Cerebellar nuclear complex (tissue), 1 donor: ENCODE measurements around the gene DLX5.

Source experiments
- DNase-seq, 2 experiments: peaks; one replicate each; lab custom pipeline; 2025; lab: John Stamatoyannopoulos, UW

DLX5 gene

DNA sequence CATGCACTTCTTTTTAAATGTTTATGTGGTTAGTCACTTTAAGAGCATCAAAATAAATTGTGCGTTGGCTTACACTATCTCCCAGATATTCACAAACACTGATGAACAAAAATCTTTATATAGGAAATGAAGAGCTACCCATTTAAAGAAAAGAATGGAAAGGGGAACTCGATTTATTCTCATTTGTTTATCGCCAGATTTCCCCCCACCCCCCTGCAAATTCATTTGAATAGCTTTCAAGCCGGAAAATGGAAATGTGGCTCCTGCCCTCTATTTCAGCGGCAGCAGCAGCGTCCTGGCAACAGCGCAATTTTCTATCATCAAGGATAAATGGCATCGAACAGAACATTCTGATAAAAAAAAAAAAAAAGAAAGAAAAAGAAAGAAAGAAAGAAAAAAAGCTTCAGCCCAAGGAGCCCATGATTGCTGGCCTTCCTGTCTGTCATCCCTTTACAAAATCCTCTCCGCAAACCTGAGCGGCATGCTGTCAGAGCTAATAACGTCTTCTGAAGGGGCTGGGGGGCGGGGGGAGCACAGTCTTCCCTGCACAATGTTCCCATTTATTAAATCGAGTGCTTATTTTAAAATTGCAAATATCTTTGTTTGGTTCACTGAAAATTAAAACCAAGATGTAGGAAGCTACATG, 33.0 kb downstream of the DLX5 start:
- DNase-seq, result no peak

DNA sequence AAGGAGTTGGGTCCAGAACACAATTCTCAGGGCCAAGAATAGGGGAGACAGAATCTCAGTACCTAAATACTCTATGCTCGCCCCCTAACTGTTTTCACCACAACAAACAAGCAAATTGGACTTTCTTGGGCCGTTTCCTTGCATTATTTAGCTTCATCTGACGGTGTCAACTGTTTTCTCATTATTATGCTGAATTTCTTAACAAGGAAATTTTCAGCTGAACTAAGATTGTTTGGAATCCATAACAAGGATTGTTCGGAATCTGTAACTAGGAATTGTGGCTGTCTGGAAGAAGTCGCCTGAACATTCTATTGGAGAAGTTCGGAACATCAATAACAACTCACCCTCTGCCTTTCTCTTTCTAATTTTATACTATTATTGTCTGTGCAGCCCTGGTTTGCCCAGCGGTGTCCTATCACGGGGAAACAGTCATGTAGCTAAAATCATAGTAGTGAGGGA, 34.7 kb downstream of the DLX5 start:
- no peak for DNase-seq

DNA sequence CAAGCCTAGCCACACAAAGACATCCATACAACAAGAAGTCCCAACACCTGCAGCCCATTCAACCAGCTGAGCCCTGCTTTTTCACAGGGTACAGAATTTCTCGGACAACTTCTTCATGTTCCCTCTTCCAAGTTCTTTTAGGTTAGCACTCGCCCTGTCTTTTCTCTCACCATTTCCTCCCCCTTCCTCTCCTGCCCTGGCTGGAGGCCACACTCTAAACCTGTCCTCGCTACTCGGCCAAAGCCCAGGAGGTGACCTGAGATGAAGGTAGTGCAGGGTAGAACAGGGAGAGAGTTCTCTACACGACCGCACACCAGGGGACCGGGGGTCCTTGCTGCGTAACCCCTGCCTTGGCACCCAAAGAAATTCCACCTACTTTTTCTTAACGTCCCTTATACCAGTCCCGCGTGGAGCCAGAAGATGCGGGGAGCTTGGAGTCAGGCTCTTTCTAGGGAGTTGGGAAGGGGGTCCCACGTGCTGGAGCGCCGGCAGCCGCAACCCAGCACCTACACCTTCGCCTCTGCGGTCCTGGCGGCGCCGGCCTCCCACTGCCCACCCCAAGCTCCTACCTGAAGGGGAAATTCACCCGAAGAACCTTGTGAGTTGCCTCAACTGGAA, 35.3 kb downstream of the DLX5 start:
- no peak for DNase-seq

DNA sequence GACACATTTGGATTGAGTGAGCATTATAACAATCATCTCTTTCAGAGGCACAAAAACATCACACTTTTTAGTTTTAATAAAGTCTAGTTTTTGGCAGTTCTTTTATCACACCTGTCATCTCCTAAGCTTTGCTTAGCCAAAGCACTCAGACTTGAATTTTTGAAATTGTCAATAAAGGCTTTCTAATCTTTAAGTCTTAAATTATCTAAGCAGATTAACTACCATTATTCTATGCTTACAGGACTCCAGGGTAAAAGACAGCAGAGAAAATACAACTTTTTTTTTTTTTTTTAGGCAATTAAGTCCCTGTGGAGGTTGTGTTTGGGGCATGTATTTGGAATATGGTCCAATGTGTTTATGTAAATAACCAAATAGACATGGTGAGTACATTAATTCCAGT, 36.9 kb downstream of the DLX5 start:
- DNase-seq, result no peak

DNA sequence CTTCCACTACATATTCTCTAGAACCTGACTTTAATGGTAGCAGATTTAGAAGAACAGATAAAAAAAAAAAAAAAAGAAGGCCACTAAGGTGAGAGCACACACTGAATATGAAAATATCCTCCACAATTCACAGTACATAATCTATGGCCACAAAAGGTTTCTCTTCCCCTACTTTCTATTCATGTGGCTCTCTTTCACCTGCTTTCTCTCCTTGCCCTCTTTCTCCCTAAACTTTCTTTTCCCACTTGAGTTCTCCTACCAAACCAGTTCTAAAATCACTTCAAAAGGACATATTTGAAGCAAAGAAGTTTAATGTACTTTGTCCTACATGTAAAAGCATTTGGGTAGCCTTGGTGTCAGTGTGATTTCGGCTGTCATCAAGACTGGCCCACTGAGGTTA, 37.7 kb downstream of the DLX5 start:
- no peak for DNase-seq

DNA sequence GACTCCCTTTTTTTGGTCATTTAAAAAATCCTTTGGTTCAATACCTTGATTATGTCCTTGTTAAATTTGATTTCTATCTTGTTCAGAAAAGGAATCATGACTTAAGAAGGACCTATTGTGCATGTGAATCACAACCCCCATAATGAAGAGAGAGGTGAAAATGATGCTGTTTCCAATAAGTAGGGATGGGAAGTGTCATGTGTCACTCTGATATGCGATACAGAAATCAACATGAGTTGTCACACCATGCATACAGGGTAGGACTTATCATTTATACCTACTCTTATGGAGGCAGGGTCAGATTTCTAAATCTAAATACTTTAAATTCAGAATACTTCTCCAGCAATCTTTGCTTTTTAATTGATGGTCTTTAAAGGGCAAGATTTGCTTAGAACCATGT, 38.6 kb downstream of the DLX5 start:
- no peak for DNase-seq

DNA sequence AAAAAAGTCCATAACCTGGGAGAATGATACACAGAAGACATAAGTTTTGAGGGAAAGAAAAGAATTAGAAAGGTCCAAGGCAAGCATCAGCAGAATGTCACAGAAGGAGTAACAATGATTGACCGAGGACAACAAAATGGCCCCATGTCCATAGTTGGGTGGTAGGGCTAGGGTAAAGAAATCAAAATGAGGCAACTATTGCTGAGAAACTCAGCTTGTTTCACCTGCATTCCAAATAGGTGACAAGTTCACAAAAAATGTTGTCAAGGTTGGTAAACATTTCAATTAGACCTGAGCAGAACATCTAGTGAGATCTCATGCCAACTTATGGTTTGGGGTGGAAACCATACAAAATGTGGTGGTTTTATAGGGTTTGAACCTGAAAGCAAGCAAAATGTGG, 42.0 kb downstream of the DLX5 start:
- no peak for DNase-seq

DNA sequence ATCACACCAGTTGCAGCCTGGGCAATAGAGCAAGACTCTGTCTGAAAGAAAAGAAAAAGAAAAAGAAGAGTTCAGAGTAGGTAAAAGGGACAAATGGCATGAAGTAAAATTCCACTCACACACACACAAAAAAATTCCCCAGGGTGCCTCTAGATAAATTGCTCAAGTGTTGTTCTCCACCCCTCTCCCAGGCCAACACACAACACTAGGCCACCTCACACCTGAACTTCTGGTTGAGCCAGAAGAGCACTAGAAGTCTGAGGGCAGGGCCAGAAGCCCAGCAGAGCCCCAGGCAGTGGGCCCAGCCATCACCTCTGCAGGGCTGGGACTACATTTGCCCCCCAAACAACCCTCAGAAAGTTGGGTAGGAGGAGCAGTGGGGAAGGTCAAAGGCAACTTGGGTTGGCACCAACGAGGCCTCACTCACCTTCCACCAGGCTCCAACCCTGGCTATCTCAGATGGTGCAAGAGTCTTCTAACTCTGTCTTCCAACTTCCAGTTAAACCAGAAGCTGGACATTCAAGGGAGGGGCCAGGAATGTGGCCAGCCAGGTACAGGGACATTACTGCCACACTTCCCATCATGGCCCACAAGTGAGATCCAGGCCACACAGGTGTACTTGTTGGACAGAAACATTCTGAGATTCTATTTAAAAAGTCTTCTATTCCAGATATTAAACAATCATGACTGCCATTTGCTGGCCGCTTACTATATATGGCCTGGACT, 44.9 kb downstream of the DLX5 start:
- no peak for DNase-seq

DNA sequence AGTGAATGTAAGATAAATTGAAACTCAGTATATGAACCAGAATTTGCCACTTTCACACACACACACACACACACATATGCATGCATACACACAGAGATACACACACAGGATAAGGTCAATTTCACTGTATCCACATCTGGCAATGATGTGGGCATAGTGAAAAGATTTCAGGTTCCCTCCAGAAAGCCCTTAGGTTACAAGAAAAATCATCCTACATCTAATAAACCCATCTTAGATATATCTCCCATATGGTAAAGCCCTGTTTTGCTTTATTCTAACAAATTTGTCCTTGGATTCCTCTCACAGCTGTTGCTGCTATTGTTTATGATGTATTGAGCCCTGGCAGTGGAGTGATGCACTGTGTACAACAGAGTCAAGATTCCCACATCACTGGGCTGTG, 47.2 kb downstream of the DLX5 start:
- no peak for DNase-seq

DNA sequence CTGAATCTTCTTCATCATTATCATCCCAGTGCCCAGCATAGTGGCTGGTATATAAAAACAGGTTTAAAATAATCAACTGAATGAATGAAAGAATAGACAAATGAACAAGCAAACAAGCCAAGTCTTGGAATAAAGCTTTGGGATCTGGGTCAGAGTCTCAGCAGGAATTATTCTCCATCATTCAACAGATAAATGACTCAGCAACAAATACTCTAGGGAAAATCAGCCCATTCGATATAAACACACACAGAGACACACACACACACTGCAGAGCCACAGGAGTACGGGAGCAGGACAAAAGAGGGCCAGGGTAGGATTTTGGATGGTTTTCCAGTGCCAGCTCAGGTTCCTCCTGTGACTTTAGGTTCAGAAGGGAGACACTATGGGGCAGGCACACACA, 48.5 kb downstream of the DLX5 start:
- no peak for DNase-seq

DNA sequence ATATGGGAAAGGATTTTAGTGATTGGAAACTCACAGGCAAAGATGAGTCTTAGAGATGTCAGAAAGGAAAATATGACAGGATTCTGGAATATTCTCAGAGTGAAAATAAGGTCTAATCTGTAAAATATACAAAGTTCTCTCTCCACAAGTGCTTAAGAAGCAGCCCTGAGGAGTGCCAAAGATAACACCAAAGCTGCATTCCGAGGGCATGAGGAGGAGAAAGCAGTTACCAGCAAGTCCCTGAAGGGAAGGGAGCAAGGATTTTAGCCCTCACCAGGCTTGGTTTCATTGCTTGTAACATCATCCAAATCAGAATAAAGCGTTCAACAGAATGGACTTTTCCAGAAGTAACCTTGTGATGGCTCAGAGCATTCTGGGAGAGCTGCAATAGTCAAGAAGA, 50.6 kb downstream of the DLX5 start:
- no peak for DNase-seq

DNA sequence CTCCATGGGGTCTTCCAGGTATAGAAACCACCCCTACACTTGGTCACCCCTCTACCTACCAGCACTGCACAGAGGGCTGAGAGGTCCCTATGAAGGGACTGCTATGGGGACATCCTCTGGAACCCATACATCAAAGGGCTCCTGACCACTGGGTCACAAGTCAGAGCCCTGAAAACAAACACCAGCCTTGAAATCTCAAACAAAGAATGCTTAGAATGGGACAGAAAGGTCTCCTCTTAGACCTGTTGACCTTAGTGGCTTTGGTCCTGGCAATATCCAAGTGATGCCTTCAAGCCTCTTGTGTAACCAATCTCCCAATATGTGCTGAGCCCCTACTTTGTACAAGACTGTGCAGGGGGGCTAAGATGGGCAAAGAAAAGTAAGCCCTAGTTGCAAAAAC, 53.9 kb downstream of the DLX5 start:
- DNase-seq, result no peak
